PC-9 (cell line): Measurements from ENCODE around the gene PPP1R1C.

ENCODE experiments used
- CTCF ChIP-seq: fragments of 200-600 bp; sonication (generic); conservative IDR thresholded peaks from 2 replicates; pipeline ENCODE4 v1.6.1; 2017; ENCODE audit warnings: mixed run types, antibody characterized with exemption, mild to moderate bottlenecking, moderate library complexity
- EZH2 ChIP-seq: fragments of 200-600 bp; sonication (generic); IDR thresholded peaks from 2 replicates; pipeline ENCODE4 v1.8.0; 2017; ENCODE audit warnings: antibody characterized with exemption, low read depth

GRCh38 chr2:182048621-182049020 is 63.0 kb downstream of the PPP1R1C start:
- no peak for TF ChIP-seq CTCF
- no peak for TF ChIP-seq EZH2
